Measurements from ENCODE around the gene SH3BP4.

DNA sequence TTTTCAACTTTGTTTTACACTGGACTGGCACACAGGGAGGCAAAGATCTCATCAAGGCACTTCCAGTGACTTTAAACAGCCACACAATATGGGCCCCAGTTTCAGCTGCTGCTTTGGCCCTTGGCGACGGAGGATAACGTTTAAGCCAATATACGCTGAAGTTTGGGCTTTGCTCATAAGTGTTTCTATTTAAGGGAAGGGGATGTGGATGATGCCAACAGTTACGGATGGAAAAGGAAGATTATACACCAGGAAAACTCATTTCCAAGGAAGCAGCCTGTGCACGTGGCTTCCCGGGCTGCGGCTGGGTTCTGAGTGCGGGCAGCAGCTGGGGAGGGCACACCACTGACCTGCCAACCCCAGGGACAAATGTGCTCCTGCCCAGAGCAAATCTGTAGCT is 151.1 kb downstream of the SH3BP4 start:
- TF ChIP-seq EZH2 (IDR thresholded peaks at IDR 0.05; ENCODE audit: insufficient read depth, poor library complexity, severe bottlenecking) (no peak), EZH2phosphoT487 (IDR thresholded peaks at IDR 0.05; ENCODE audit: insufficient read depth, low read depth) (no peak)

Data from GM23248 (cell line).